Neural cell (in vitro differentiated cells): ENCODE measurements around the gene IL21R. TPM values are rescaled to one million over a fixed set of nuclear protein-coding genes. Genes with fewer than 3 reads are reported as not detected.

Source experiments
- H2AFZ ChIP-seq: fragments of 200-600, 300-800 bp; sonication (generic), shearing (Covaris generic); 2 replicates; pipeline ENCODE4 v1.6.0; 2014; ENCODE audit warnings: low read depth, mild to moderate bottlenecking, antibody characterized with exemption, low read length, moderate library complexity
- H3F3A ChIP-seq: fragments of 200-600 bp; shearing (Covaris generic); 2 replicates; pipeline ENCODE4 v1.6.1; 2016; ENCODE audit warnings: mild to moderate bottlenecking, moderate library complexity, mixed read lengths, antibody characterized with exemption, low read length; ENCODE audit not compliant: insufficient read depth, poor library complexity, severe bottlenecking
- H3K27ac ChIP-seq: fragments of 200-600, 300-800 bp; sonication (generic), shearing (Covaris generic); 2 replicates; pipeline ENCODE4 v1.5.1; 2014; ENCODE audit warnings: mild to moderate bottlenecking, low read length, moderate library complexity
- H3K27me3 ChIP-seq: fragments of 300-800, 200-600 bp; sonication (generic), shearing (Covaris generic); 2 replicates; pipeline ENCODE4 v1.6.0; 2014; ENCODE audit warnings: mild to moderate bottlenecking, low read depth, low read length, moderate library complexity; ENCODE audit not compliant: insufficient read depth
- H3K36me3 ChIP-seq: fragments of 300-800, 200-600 bp; sonication (generic), shearing (Covaris generic); 2 replicates; pipeline ENCODE4 v1.5.1; 2014; ENCODE audit warnings: mild to moderate bottlenecking, antibody characterized with exemption, low read length, moderate library complexity; ENCODE audit not compliant: insufficient read depth
- H3K4me2 ChIP-seq: fragments of 300-800, 200-600 bp; sonication (generic), shearing (Covaris generic); 2 replicates; pipeline ENCODE4 v1.6.0; 2014; ENCODE audit warnings: mild to moderate bottlenecking, low read length
- H3K4me3 ChIP-seq: fragments of 300-800, 200-600 bp; sonication (generic), shearing (Covaris generic); 2 replicates; pipeline ENCODE4 v1.5.1; 2014; ENCODE audit warnings: mild to moderate bottlenecking, low read length, moderate library complexity
- H3K79me2 ChIP-seq: fragments of 200-600 bp; shearing (Covaris generic); replicated peaks from 2 replicates; pipeline ENCODE4 v1.6.0; 2014; ENCODE audit warnings: mild to moderate bottlenecking, low read length, moderate library complexity; ENCODE audit not compliant: insufficient read depth
- H3K9ac ChIP-seq: fragments of 300-800, 200-600 bp; sonication (generic), shearing (Covaris generic); 2 replicates; pipeline ENCODE4 v1.6.1; 2016; ENCODE audit warnings: mild to moderate bottlenecking, low read length, mixed read lengths
- H3K9me2 ChIP-seq: fragments of 200-600 bp; shearing (Covaris generic); 2 replicates; pipeline ENCODE4 v1.6.1; 2016; ENCODE audit warnings: mild to moderate bottlenecking, low read length, mixed read lengths; ENCODE audit not compliant: insufficient read depth
- H3K9me3 ChIP-seq: fragments of 200-600, 300-800 bp; sonication (generic), shearing (Covaris generic); 2 replicates; pipeline ENCODE4 v1.6.1; 2016; ENCODE audit warnings: mild to moderate bottlenecking, mixed run types, low read length, moderate library complexity, mixed read lengths
- H4K20me1 ChIP-seq: fragments of 200-600 bp; shearing (Covaris generic); 2 replicates; pipeline ENCODE4 v1.6.1; 2016; ENCODE audit warnings: mild to moderate bottlenecking, mixed run types; ENCODE audit not compliant: insufficient read depth
- EP300 ChIP-seq: fragments of 450-650 bp; conservative IDR thresholded peaks from 2 replicates; pipeline ENCODE4 v1.6.1; 2014; ENCODE audit warnings: antibody characterized with exemption, mild to moderate bottlenecking, moderate library complexity; ENCODE audit not compliant: poor library complexity, severe bottlenecking
- EZH2 ChIP-seq: fragments of 200-600, 300-800 bp; shearing (Covaris generic), sonication (generic); IDR thresholded peaks from 2 replicates; pipeline ENCODE4 v1.6.1; 2014; ENCODE audit warnings: antibody characterized with exemption, low read length, borderline replicate concordance, mild to moderate bottlenecking; ENCODE audit not compliant: insufficient read depth, poor library complexity, severe bottlenecking
- MXI1 ChIP-seq: fragments of 450-650 bp; conservative IDR thresholded peaks from 2 replicates; pipeline ENCODE4 v1.6.1; 2014; ENCODE audit warnings: antibody characterized with exemption, mild to moderate bottlenecking; ENCODE audit not compliant: poor library complexity, severe bottlenecking
- POLR2AphosphoS5 ChIP-seq: IDR thresholded peaks from 2 replicates; pipeline ENCODE4 v1.6.1; 2012
- RAD21 ChIP-seq: fragments of 450-650 bp; conservative IDR thresholded peaks from 2 replicates; pipeline ENCODE4 v1.6.1; 2014; ENCODE audit warnings: antibody characterized with exemption, mild to moderate bottlenecking, moderate library complexity
- SMC3 ChIP-seq: fragments of 450-650 bp; conservative IDR thresholded peaks from 2 replicates; pipeline ENCODE4 v1.6.1; 2014; ENCODE audit warnings: antibody characterized with exemption, mild to moderate bottlenecking, moderate library complexity; ENCODE audit not compliant: poor library complexity
- TAF1 ChIP-seq: IDR thresholded peaks from 2 replicates; pipeline ENCODE4 v1.6.1; 2012; ENCODE audit warnings: low read depth
- polyA plus RNA-seq: library from polyadenylated mRNA; depleted of rRNA; stranded (reverse); fragments of >200 nt; gene quantifications from 2 replicates; pipeline ENCODE4 v1.2.3, GENCODE V29; 2014
- TF ChIP-seq, protein P1 (sequence below): fragments of 450-650 bp; IDR thresholded peaks from 2 replicates; pipeline ENCODE4 v1.5.1; 2014; ENCODE audit warnings: antibody characterized with exemption, mild to moderate bottlenecking, moderate library complexity; ENCODE audit not compliant: poor library complexity, severe bottlenecking
- TF ChIP-seq, protein P2 (sequence below): IDR thresholded peaks from 2 replicates; pipeline ENCODE4 v1.6.1; 2012; ENCODE audit warnings: borderline replicate concordance

IL21R gene
- polyA plus RNA-seq, 1 donor from 2014 or later, result not detected

DNA sequence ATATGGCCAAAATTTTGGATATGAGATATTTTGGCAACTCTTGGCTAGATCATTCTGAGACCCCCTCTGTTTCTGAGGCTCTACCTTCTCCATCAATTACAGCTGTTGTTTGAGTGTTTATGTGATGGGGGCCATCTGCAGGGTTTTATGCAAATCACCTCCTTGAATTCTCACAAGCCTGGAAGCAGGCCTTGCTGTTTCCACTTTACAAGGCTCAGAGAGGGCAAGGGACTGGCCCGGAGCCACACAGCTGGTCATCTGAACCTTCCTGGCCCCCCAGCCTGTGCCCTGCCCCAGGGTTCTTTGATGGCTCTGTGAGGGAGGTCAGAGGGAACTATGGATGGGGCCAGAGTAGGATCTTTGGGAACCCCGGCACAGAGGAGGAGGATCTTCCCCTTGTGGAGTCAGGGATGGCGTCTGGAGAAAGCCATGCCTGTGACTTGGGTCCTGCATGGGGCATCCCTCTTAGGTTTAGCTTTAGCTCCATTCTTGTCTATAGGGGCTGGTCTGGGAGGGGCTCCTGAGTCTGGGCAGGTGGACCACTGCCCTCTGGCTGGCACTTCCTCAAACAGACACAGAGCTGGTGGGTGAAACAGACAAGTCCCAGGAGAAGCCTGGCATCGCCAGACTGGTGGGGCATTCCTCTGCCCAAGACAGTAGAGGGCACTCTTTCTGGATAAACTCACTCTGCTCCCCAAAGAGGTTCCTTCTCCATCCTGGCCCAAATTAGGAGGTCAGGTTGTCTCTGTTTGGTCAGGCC is 26.2 kb downstream of the IL21R start:
- Histone ChIP-seq H3K9me3 (no peaks in the 10 kb centered on the region), H3K4me3 (no peak overlapping the region), H3K27ac (no peak overlapping the region), H3K36me3 (no peaks in the 10 kb centered on the region), H3K9me2 (no peaks in the 10 kb centered on the region), H2AFZ (no peak overlapping the region), H3K4me2 (no peak overlapping the region), H4K20me1 (no peaks in the 10 kb centered on the region), H3F3A (no peaks in the 10 kb centered on the region), H3K79me2 (no peaks in the 10 kb centered on the region), H3K9ac (no peak overlapping the region), H3K27me3 (no peaks in the 10 kb centered on the region)
- TF ChIP-seq EZH2, result no peak
- no peak for TF ChIP-seq MXI1
- no peak for TF ChIP-seq SMC3
- TF ChIP-seq, protein P1, sequence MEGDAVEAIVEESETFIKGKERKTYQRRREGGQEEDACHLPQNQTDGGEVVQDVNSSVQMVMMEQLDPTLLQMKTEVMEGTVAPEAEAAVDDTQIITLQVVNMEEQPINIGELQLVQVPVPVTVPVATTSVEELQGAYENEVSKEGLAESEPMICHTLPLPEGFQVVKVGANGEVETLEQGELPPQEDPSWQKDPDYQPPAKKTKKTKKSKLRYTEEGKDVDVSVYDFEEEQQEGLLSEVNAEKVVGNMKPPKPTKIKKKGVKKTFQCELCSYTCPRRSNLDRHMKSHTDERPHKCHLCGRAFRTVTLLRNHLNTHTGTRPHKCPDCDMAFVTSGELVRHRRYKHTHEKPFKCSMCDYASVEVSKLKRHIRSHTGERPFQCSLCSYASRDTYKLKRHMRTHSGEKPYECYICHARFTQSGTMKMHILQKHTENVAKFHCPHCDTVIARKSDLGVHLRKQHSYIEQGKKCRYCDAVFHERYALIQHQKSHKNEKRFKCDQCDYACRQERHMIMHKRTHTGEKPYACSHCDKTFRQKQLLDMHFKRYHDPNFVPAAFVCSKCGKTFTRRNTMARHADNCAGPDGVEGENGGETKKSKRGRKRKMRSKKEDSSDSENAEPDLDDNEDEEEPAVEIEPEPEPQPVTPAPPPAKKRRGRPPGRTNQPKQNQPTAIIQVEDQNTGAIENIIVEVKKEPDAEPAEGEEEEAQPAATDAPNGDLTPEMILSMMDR, result no peak

DNA sequence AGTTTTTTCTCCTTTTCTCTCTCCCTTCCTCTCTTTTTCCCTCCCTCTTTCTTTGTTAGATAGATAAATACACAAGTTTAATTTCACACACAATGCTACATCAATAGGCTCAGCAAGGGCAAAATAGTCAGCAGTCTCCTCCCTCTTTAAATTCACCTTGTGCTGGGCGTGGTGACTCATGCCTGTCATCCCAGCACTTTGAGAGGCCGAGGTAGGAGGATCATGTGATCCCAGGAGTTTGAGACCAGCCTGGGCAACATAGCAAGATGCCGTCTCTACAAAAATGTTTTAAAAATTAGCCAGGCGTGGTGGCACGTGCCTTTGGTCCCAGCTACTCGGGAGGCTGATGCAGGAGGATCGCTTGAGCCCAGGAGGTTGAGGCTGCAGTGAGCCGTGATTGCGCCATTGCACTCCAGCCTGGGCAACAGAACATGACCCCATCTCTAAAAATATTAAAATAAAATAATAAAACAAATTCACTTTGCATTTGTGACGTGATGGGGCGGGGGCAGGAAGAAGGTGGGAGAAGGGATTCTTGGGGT is 27.4 kb downstream of the IL21R start:
- Histone ChIP-seq H3K27ac (no peak overlapping the region), H3K4me2 (no peak overlapping the region), H3K36me3 (no peaks in the 10 kb centered on the region), H4K20me1 (no peaks in the 10 kb centered on the region), H3K9ac (no peak overlapping the region), H3K79me2 (no peaks in the 10 kb centered on the region), H2AFZ (no peak overlapping the region), H3K4me3 (no peak overlapping the region), H3K27me3 (no peaks in the 10 kb centered on the region), H3F3A (no peaks in the 10 kb centered on the region), H3K9me3 (no peaks in the 10 kb centered on the region), H3K9me2 (no peaks in the 10 kb centered on the region)
- TF ChIP-seq MXI1 (no peak), EZH2 (no peak), POLR2AphosphoS5 (no peak), RAD21 (no peak), SMC3 (no peak), EP300 (no peak), TAF1 (no peak)
- TF ChIP-seq, protein P1, result no peak
- TF ChIP-seq, protein P2, sequence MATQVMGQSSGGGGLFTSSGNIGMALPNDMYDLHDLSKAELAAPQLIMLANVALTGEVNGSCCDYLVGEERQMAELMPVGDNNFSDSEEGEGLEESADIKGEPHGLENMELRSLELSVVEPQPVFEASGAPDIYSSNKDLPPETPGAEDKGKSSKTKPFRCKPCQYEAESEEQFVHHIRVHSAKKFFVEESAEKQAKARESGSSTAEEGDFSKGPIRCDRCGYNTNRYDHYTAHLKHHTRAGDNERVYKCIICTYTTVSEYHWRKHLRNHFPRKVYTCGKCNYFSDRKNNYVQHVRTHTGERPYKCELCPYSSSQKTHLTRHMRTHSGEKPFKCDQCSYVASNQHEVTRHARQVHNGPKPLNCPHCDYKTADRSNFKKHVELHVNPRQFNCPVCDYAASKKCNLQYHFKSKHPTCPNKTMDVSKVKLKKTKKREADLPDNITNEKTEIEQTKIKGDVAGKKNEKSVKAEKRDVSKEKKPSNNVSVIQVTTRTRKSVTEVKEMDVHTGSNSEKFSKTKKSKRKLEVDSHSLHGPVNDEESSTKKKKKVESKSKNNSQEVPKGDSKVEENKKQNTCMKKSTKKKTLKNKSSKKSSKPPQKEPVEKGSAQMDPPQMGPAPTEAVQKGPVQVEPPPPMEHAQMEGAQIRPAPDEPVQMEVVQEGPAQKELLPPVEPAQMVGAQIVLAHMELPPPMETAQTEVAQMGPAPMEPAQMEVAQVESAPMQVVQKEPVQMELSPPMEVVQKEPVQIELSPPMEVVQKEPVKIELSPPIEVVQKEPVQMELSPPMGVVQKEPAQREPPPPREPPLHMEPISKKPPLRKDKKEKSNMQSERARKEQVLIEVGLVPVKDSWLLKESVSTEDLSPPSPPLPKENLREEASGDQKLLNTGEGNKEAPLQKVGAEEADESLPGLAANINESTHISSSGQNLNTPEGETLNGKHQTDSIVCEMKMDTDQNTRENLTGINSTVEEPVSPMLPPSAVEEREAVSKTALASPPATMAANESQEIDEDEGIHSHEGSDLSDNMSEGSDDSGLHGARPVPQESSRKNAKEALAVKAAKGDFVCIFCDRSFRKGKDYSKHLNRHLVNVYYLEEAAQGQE, result no peak
